B cell (primary cell): Measurements from ENCODE around the gene XPNPEP3. TPM values are rescaled to one million over a fixed set of nuclear protein-coding genes. Genes with fewer than 3 reads are reported as not detected.
"Not testable (repeated sequence)": the region's sequence is repeated elsewhere in the genome, so short reads cannot be mapped to it uniquely, and the experiment has no call there.

ENCODE experiments used
- ATAC-seq: fragments of 200-7000 bp; cut with Tn5 transposase; one replicate; pipeline ENCODE4 v1.10.0; 2021; ENCODE audit warnings: low read depth, mild to moderate bottlenecking, moderate number of reproducible peaks, moderate library complexity
- CTCF ChIA-PET: fragments of 350-600 bp; sonication (Branson Sonifier 250); formaldehyde crosslinking; loops from one replicate; lab custom pipeline; 2021; ENCODE audit warnings: antibody characterized with exemption, inconsistent platforms; lab: Charles Lee
- POLR2A ChIA-PET: fragments of 350-600 bp; sonication (Branson Sonifier 250); formaldehyde crosslinking; loops from one replicate; lab custom pipeline; 2021; ENCODE audit warnings: antibody characterized with exemption; lab: Charles Lee
- DNase-seq: peaks from one replicate; pipeline ENCODE4 v3.0.0; 2013
- H2AFZ ChIP-seq: 2 replicates; pipeline ENCODE4 v1.6.1; 2012; ENCODE audit warnings: mild to moderate bottlenecking, low read depth, low read length; ENCODE audit not compliant: insufficient read depth, poor library complexity, severe bottlenecking
- H3K27ac ChIP-seq, 2 donors: 1 replicate in 1 of 2; 2 replicates in 1 of 2; pipeline ENCODE4 v1.5.1; 2012 to 2013; ENCODE audit warnings: low read length in 2 of 2, mild to moderate bottlenecking in 2 of 2, moderate library complexity in 1 of 2
- H3K27me3 ChIP-seq, 4 experiments: fragments of 200-600 bp in 1 of 4; sonication (generic) in 1 of 4; replicated peaks in 1 of 4; 1 replicate in 2 of 4; 2 replicates in 2 of 4; pipeline versions ENCODE4 v1.6.1 to v1.7.0; 2013 to 2016; ENCODE audit warnings: low read length in 3 of 4, mild to moderate bottlenecking in 2 of 4, mixed read lengths in 1 of 4, moderate library complexity in 1 of 4; ENCODE audit not compliant: insufficient read depth in 4 of 4, control insufficient read depth in 3 of 4; ENCODE audit errors: control extremely low read depth in 1 of 4
- H3K36me3 ChIP-seq, 2 experiments: replicated peaks in 1 of 2; 1 replicate in 1 of 2; 2 replicates in 1 of 2; pipeline versions ENCODE4 v1.6.1 to v1.7.1; 2013; ENCODE audit warnings: low read length in 1 of 2; ENCODE audit not compliant: insufficient read depth in 2 of 2, control insufficient read depth in 1 of 2; ENCODE audit errors: control extremely low read depth in 1 of 2, extremely low read depth in 1 of 2
- H3K4me1 ChIP-seq, 2 donors: fragments of 200-600 bp in 1 of 2; sonication (generic) in 1 of 2; 1 replicate in 1 of 2; 2 replicates in 1 of 2; pipeline versions ENCODE4 v1.5.1 to v1.6.1; 2013 to 2017; ENCODE audit warnings: low read length in 2 of 2; ENCODE audit not compliant: control insufficient read depth in 2 of 2, insufficient read depth in 2 of 2
- H3K4me2 ChIP-seq: replicated peaks from 2 replicates; pipeline ENCODE3; 2012; ENCODE audit warnings: mild to moderate bottlenecking, low read depth, low read length; ENCODE audit not compliant: poor library complexity, severe bottlenecking
- H3K4me3 ChIP-seq, 5 experiments: fragments of 200-600 bp in 1 of 5; sonication (generic) in 1 of 5; 1 replicate in 3 of 5; 2 replicates in 2 of 5; pipeline versions ENCODE4 v1.5.1 to v1.7.0; 2011 to 2016; ENCODE audit warnings: low read length in 4 of 5, mild to moderate bottlenecking in 4 of 5, low read depth in 2 of 5, control low read depth in 1 of 5, moderate library complexity in 1 of 5; ENCODE audit not compliant: insufficient read depth in 1 of 5; ENCODE audit errors: control extremely low read depth in 1 of 5, extremely low read depth in 1 of 5
- H3K79me2 ChIP-seq: fragments of 200-600 bp; sonication (generic); one replicate; pipeline ENCODE4 v1.6.0; 2016; ENCODE audit warnings: low read length; ENCODE audit not compliant: control insufficient read depth, insufficient read depth
- H3K9ac ChIP-seq: fragments of 200-600 bp; sonication (generic); 2 replicates; pipeline ENCODE4 v1.6.1; 2017; ENCODE audit warnings: mild to moderate bottlenecking, low read length, moderate library complexity
- H3K9me3 ChIP-seq, 3 donors: one replicate each; pipeline versions ENCODE4 v1.6.1 to v1.7.1; 2013; ENCODE audit warnings: low read length in 2 of 3; ENCODE audit not compliant: control insufficient read depth in 2 of 3, insufficient read depth in 1 of 3; ENCODE audit errors: control extremely low read depth in 1 of 3
- H4K20me1 ChIP-seq: 2 replicates; pipeline ENCODE4 v1.6.0; 2012; ENCODE audit warnings: mild to moderate bottlenecking, low read length; ENCODE audit not compliant: insufficient read depth, control insufficient read depth, poor library complexity, severe bottlenecking
- H3K27ac Mint-ChIP-seq: one replicate; pipeline ENCODE4 v1.8.0; 2021; ENCODE audit warnings: mixed read lengths
- H3K27me3 Mint-ChIP-seq: one replicate; pipeline ENCODE4 v1.8.0; 2021; ENCODE audit warnings: mixed read lengths
- H3K4me1 Mint-ChIP-seq: one replicate; pipeline ENCODE4 v1.8.0; 2021; ENCODE audit warnings: mixed read lengths
- H3K4me3 Mint-ChIP-seq: one replicate; pipeline ENCODE4 v1.8.0; 2021; ENCODE audit warnings: mixed read lengths
- H3K9me3 Mint-ChIP-seq: one replicate; pipeline ENCODE4 v1.8.0; 2022; ENCODE audit warnings: mixed read lengths; ENCODE audit not compliant: insufficient read depth
- CTCF ChIP-seq: fragments of 200-600 bp; IDR thresholded peaks from one replicate; pipeline ENCODE4 v1.8.0; 2022; ENCODE audit warnings: antibody characterized with exemption, mild to moderate bottlenecking
- EZH2 ChIP-seq: IDR thresholded peaks from 2 replicates; pipeline ENCODE4 v1.6.1; 2012; ENCODE audit warnings: borderline replicate concordance, low read depth, mild to moderate bottlenecking, moderate library complexity, low read length; ENCODE audit not compliant: insufficient read depth, poor library complexity, severe bottlenecking
- WGBS: methylation state at CpG from one replicate; pipeline ENCODE4 v1.1.5; 2013; ENCODE audit warnings: missing lambda C conversion rate; ENCODE audit not compliant: insufficient coverage; 5-methylcytosine and 5-hydroxymethylcytosine counted together
- intact Hi-C: fragments of 100-400 bp; cut with micrococcal nuclease; formaldehyde crosslinking; loops from one replicate; pipeline ENCODE4 v1.10.0; 2022
- polyA plus RNA-seq: library from polyadenylated mRNA; depleted of rRNA; stranded (reverse); fragments of >200 nt; gene quantifications from 2 replicates; pipeline ENCODE4 v1.2.3, GENCODE V29; 2012
- total RNA-seq, 2 donors: library from RNA; stranded (reverse); fragments of 120-200 nt in 1 of 2; gene quantifications; 1 replicate in 1 of 2; 2 replicates in 1 of 2; pipeline versions ENCODE4 v1.2.3 to v1.2.4, GENCODE V29; 2013 to 2022

XPNPEP3 gene
- total and polyA plus RNA-seq, 2 donors (not counting 1 experiment from before 2014, with no cell fraction given), result 7.9 to 18.9 TPM

GRCh38 chr22:40819599-40820140 is 37.3 kb upstream of the XPNPEP3 start:
- ChIA-PET POLR2A (interaction anchor here (0.6 to 1.0 kb wide), 3 partner anchors 37 to 512 kb away, joined by 3 to 6 read pairs (median 3); partner anchors contain the start of gene XPNPEP3), CTCF (interaction anchor here (0.6 to 2.9 kb wide), 3 partner anchors 11 to 136 kb away, joined by 3 to 14 read pairs (median 3); no protein-coding TSS in a partner anchor)
- DNase-seq (no peak), ATAC-seq (no peak)
- no peaks in the 10 kb centered on the region for H3K27me3 ChIP-seq
- no peaks in the 10 kb centered on the region for H3K9me3 ChIP-seq
- peak overlapping the region; percentile 77 for H3K4me2 ChIP-seq
- H2AFZ ChIP-seq, result peak overlapping the region; percentile 100
- intact Hi-C loops, result loop anchor here (1.0 to 5.0 kb wide), 5 partner anchors 37 to 643 kb away; partner anchors contain the start of genes ADSL, EP300, ST13 and TNRC6B
- H3K27ac Mint-ChIP-seq, result peak overlapping the region; percentile 91
- H3K4me1 ChIP-seq, result peaks cover 22 to 27% of the 10 kb centered on the region in 2 donors
- peaks cover 34% of the 10 kb centered on the region for H3K4me1 Mint-ChIP-seq
- TF ChIP-seq CTCF (no peak), EZH2 (no peak)
- no peaks in the 10 kb centered on the region for H3K9me3 Mint-ChIP-seq
- WGBS, result no CpG with 5 or more reads among the region's 4 CpGs
- H3K4me3 Mint-ChIP-seq, result peak overlapping the region; percentile 95
- H3K27ac ChIP-seq, result peak overlapping the region; percentile 28 to 56
- H3K36me3 ChIP-seq, result peaks cover 0 to 12% of the 10 kb centered on the region in 2 experiments
- no peaks in the 10 kb centered on the region for H3K27me3 Mint-ChIP-seq
- H3K4me3 ChIP-seq, result peak overlapping the region; percentile 36 to 100 (median 98)
- peak overlapping the region; percentile 98 for H3K9ac ChIP-seq
- peaks cover 10% of the 10 kb centered on the region for H4K20me1 ChIP-seq
- peaks cover 44% of the 10 kb centered on the region for H3K79me2 ChIP-seq

GRCh38 chr22:40823426-40823825 is 33.5 kb upstream of the XPNPEP3 start:
- Mint-ChIP-seq H3K27me3 (no peaks in the 10 kb centered on the region), H3K27ac (no peak overlapping the region), H3K9me3 (no peaks in the 10 kb centered on the region), H3K4me1 (peaks cover 13% of the 10 kb centered on the region), H3K4me3 (no peak overlapping the region)
- DNase-seq (no peak), ATAC-seq (no peak)
- H3K27me3 ChIP-seq, result no peaks in the 10 kb centered on the region
- peaks cover 3 to 26% of the 10 kb centered on the region in 2 experiments for H3K36me3 ChIP-seq
- peaks cover 11% of the 10 kb centered on the region for H3K79me2 ChIP-seq
- peaks cover 6 to 12% of the 10 kb centered on the region in 2 donors for H3K4me1 ChIP-seq
- no peak overlapping the region for H2AFZ ChIP-seq
- no peaks in the 10 kb centered on the region for H4K20me1 ChIP-seq
- H3K9ac ChIP-seq, result no peak overlapping the region
- no peak overlapping the region for H3K27ac ChIP-seq
- H3K4me2 ChIP-seq, result no peak overlapping the region
- no peak overlapping the region for H3K4me3 ChIP-seq
- TF ChIP-seq EZH2, result no peak
- TF ChIP-seq CTCF, result no peak
- ChIA-PET CTCF (interaction anchor here (0.7 kb wide), 1 partner anchor 26 kb away, joined by 3 read pairs; no protein-coding TSS in a partner anchor), POLR2A (no interaction called here)
- H3K9me3 ChIP-seq, result no peaks in the 10 kb centered on the region
- intact Hi-C loops, result no loop called here
- no CpG with 5 or more reads among the region's 1 CpG for WGBS

- H3K27me3 Mint-ChIP-seq, H3K4me2 ChIP-seq, H3K9me3 ChIP-seq, intact Hi-C loops, H3K4me3 ChIP-seq, H3K4me3 Mint-ChIP-seq, H4K20me1 ChIP-seq, H3K4me1 ChIP-seq, DNase-seq, H3K27ac Mint-ChIP-seq, H3K9ac ChIP-seq, POLR2A ChIA-PET, H3K27ac ChIP-seq, H3K79me2 ChIP-seq, H2AFZ ChIP-seq, H3K9me3 Mint-ChIP-seq, H3K4me1 Mint-ChIP-seq, ATAC-seq, CTCF ChIA-PET, H3K27me3 ChIP-seq: not testable (repeated sequence)
- H3K36me3 ChIP-seq, result peaks cover 13 to 49% of the 10 kb centered on the region in 2 experiments
- 100% methylated on average over 1 of the region's 2 CpGs for WGBS
Observed at GRCh38 chr22:40826292-40826691, 30.7 kb upstream of the XPNPEP3 start.
